ENCODE measurements around the gene RTN4.
A peak's percentile ranks its signal among the peaks of the same experiment; 100 is the strongest.

Gene RTN4

GRCh38 chr2:55063713-55064323 is 13.6 kb upstream of the RTN4 start:
- FAIRE-seq = no peak
- no peak for DNase-seq (ENCODE audit: insufficient read length, low spot score)
- TF ChIP-seq CTCF (IDR thresholded peaks at IDR 0.05; ENCODE audit: insufficient read depth, missing control alignments) = peak; percentile 29

DNA sequence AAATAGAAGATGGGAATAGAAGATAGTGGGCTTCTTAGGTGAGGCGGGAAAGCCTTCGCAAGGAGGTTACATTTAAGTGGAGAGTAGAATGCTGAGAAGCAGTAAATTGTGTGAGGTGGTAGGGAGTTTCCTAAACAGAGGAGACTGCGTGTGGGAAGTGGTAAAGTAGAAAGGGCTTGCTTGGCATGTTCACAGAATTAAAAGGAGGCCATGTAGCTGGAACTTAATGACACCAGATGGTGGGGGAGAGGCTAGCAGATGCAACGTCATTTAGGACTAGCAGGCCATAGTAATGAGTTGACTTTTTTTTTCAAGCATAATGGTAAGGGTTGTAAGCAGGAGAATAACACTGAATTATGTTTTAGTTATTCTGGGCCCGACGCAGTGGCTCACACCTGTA is 13.0 kb upstream of the RTN4 start:
- no peak for DNase-seq (ENCODE audit: insufficient read length, low spot score)
- TF ChIP-seq CTCF (IDR thresholded peaks at IDR 0.05; ENCODE audit: insufficient read depth, missing control alignments) = no peak
- no peak for FAIRE-seq

- DNase-seq (ENCODE audit: insufficient read length, low spot score) (no peak), FAIRE-seq (no peak)
- TF ChIP-seq CTCF (IDR thresholded peaks at IDR 0.05; ENCODE audit: insufficient read depth, missing control alignments) = no peak
These were observed 12.5 kb upstream of the RTN4 start for GRCh38 chr2:55062754-55063153.

- TF ChIP-seq CTCF (IDR thresholded peaks at IDR 0.05; ENCODE audit: insufficient read depth, missing control alignments) = no peak
- no peak for FAIRE-seq
- no peak for DNase-seq (ENCODE audit: insufficient read length, low spot score)
These were observed 11.5 kb upstream of the RTN4 start for GRCh38 chr2:55061523-55062344.

DNA sequence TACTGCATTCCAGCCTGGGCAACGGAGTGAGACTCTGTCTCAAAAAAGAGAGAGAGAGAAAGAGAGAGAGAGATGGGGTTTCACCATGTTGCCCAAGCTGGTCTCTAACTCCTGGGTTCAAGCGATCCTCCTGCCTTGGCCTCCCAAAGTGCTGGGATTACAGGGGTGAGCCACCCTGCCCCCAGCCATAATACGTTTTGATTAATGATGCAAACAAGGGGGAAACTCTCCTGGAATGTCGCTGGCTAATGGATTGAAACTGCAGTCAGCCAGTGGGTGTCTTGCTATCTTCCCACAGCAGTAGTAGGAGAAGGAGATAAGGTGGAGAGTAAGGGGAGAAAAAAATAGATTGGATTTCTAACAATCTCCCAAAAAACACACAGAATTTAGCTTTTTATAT is 9.5 kb upstream of the RTN4 start:
- DNase-seq (ENCODE audit: insufficient read length, low spot score) = no peak

DNA sequence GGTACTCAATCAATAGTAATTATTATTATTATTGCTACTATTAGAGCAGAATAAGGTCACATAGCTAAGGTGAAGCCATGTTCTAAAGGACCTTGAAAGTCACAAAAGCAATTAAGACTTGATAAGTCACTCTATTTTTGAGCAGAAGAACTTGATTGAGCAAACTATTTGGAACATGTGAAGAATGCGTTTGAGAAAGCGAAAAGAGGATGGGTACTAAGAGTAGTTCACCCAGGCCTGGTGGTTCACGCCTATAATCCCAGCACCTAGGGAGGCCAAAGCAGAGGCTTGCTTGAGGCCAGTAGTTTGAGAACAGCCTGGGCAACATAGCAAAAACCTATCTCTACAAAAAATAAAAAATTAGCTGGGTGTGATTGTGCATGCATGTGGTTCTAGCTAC is 7.2 kb upstream of the RTN4 start:
- FAIRE-seq = no peak
- TF ChIP-seq CTCF (IDR thresholded peaks at IDR 0.05; ENCODE audit: insufficient read depth, missing control alignments) = no peak
- no peak for DNase-seq (ENCODE audit: insufficient read length, low spot score)

More for the DNA sequence above, 9.5 kb upstream of the RTN4 start:
- no peak for FAIRE-seq
- TF ChIP-seq CTCF (IDR thresholded peaks at IDR 0.05; ENCODE audit: insufficient read depth, missing control alignments) = no peak

DNA sequence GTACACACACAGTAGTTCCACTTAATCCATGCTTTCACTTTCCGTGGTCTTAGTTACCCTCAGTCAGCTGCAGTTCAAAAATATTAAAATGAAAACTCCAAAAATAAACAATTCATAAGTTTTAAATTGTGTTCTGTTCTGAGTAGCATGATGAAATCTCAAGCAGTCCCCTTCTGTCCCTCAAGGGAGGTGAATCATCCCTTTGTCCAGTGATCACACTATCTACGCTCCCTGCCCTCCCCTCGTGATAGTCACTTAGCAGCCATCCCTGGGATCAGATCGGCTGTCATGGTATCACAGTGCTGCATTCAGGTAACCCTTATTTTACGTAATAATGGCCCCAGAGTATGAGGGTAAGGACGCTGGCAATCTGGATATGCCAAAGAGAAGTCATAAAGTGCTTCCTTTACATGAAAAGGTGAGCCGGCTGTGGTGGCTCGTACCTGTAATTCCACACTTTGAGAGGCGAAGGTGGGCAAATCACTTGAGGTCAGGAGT is 5.8 kb upstream of the RTN4 start:
- TF ChIP-seq CTCF (IDR thresholded peaks at IDR 0.05; ENCODE audit: insufficient read depth, missing control alignments) = no peak
- FAIRE-seq = no peak
- no peak for DNase-seq (ENCODE audit: insufficient read length, low spot score)

Data from D721Med (cell line).